ENCODE results near the gene MEGF11. TPM values are rescaled to one million over a fixed set of nuclear protein-coding genes. Genes with fewer than 3 reads are reported as not detected.
"Not testable (repeated sequence)": the region's sequence is repeated elsewhere in the genome, so short reads cannot be mapped to it uniquely, and the experiment has no call there.

The MEGF11 gene
- total and polyA plus RNA-seq, 3 experiments from 2014 or later: not detected

GRCh38 chr15:65877749-65878148, 375.8 kb downstream of the MEGF11 start:
- Mint-ChIP-seq H3K27ac (peak overlapping the region in 1 of 8 donors; percentile 18), H3K4me3 (no peak overlapping the region), H3K27me3 (no peaks in the 10 kb centered on the region), H3K36me3 (peaks cover 11 to 65% (median 15%) of the 10 kb centered on the region in 3 donors), H3K4me1 (peaks cover 22 to 61% (median 56%) of the 10 kb centered on the region in 3 donors), H3K9me3 (no peaks in the 10 kb centered on the region)
- DNase-seq: no peak
- H3K9me3 ChIP-seq (ENCODE audit: low read length): no peaks in the 10 kb centered on the region
- H3K36me3 ChIP-seq (ENCODE audit: insufficient read depth, low read length): peaks cover 27% of the 10 kb centered on the region
- no peak overlapping the region for H3K27ac ChIP-seq (ENCODE audit: low read depth, low read length)
- ChIA-PET CTCF (interaction anchor here (1.3 kb wide), 1 partner anchor 8 kb away, joined by 3 read pairs; the partner anchor contains the start of gene RAB11A), POLR2A (interaction anchor here (0.6 kb wide), 1 partner anchor 383 kb away, joined by 6 read pairs; no protein-coding TSS in a partner anchor)
- no peaks in the 10 kb centered on the region for H3K27me3 ChIP-seq (ENCODE audit: insufficient read depth, low read length, poor library complexity, severe bottlenecking)
- H3K4me1 ChIP-seq (ENCODE audit: insufficient read depth, low read length): peaks cover 22% of the 10 kb centered on the region
- H3K4me3 ChIP-seq (ENCODE audit: low read length): no peak overlapping the region

GRCh38 chr15:65875458-65875857, 378.1 kb downstream of the MEGF11 start:
- peaks cover 27% of the 10 kb centered on the region for H3K36me3 ChIP-seq (ENCODE audit: insufficient read depth, low read length)
- peaks cover 23% of the 10 kb centered on the region for H3K4me1 ChIP-seq (ENCODE audit: insufficient read depth, low read length)
- POLR2A ChIA-PET: no interaction called here
- no peaks in the 10 kb centered on the region for H3K27me3 Mint-ChIP-seq
- no peak overlapping the region for H3K4me3 ChIP-seq (ENCODE audit: low read length)
- H3K9me3 ChIP-seq (ENCODE audit: low read length): no peaks in the 10 kb centered on the region
- no peaks in the 10 kb centered on the region for H3K9me3 Mint-ChIP-seq
- CTCF ChIA-PET: no interaction called here
- H3K27ac ChIP-seq (ENCODE audit: low read depth, low read length): no peak overlapping the region
- peaks cover 6 to 49% (median 11%) of the 10 kb centered on the region in 3 donors for H3K36me3 Mint-ChIP-seq
- peak overlapping the region in 1 of 7 donors; percentile 42 for H3K4me3 Mint-ChIP-seq
- peaks cover 32 to 67% (median 61%) of the 10 kb centered on the region in 3 donors for H3K4me1 Mint-ChIP-seq
- no peak for DNase-seq
- no peak overlapping the region for H3K27ac Mint-ChIP-seq
- no peaks in the 10 kb centered on the region for H3K27me3 ChIP-seq (ENCODE audit: insufficient read depth, low read length, poor library complexity, severe bottlenecking)

GRCh38 chr15:65873256-65873655, 380.3 kb downstream of the MEGF11 start:
- no peak overlapping the region for H3K27ac ChIP-seq (ENCODE audit: low read depth, low read length)
- no peak for DNase-seq
- peaks cover 13% of the 10 kb centered on the region for H3K36me3 ChIP-seq (ENCODE audit: insufficient read depth, low read length)
- Mint-ChIP-seq H3K36me3 (peaks cover 3 to 46% (median 5%) of the 10 kb centered on the region in 3 donors), H3K4me1 (peaks cover 37 to 71% (median 71%) of the 10 kb centered on the region in 3 donors), H3K27me3 (peaks cover 0 to 12% of the 10 kb centered on the region in 2 donors), H3K4me3 (peak overlapping the region in 1 of 7 donors; percentile 39), H3K27ac (no peak overlapping the region), H3K9me3 (peaks cover 0 to 4% (median 0%) of the 10 kb centered on the region in 5 donors)
- no peaks in the 10 kb centered on the region for H3K9me3 ChIP-seq (ENCODE audit: low read length)
- H3K4me3 ChIP-seq (ENCODE audit: low read length): no peak overlapping the region
- H3K27me3 ChIP-seq (ENCODE audit: insufficient read depth, low read length, poor library complexity, severe bottlenecking): no peaks in the 10 kb centered on the region
- H3K4me1 ChIP-seq (ENCODE audit: insufficient read depth, low read length): peaks cover 25% of the 10 kb centered on the region
- ChIA-PET POLR2A (no interaction called here), CTCF (no interaction called here)

GRCh38 chr15:65872596-65872995, 381.0 kb downstream of the MEGF11 start:
- Mint-ChIP-seq H3K4me3 (peak overlapping the region in 3 of 7 donors; percentile 6 to 24 (median 16)), H3K36me3 (peaks cover 3 to 39% (median 3%) of the 10 kb centered on the region in 3 donors), H3K4me1 (peaks cover 34 to 69% (median 67%) of the 10 kb centered on the region in 3 donors), H3K27ac (peak overlapping the region in 2 of 8 donors; percentile 56 to 69), H3K27me3 (peaks cover 0 to 12% of the 10 kb centered on the region in 2 donors)
- H3K4me1 ChIP-seq (ENCODE audit: insufficient read depth, low read length): peaks cover 25% of the 10 kb centered on the region
- H3K9me3 ChIP-seq (ENCODE audit: low read length); POLR2A ChIA-PET; H3K9me3 Mint-ChIP-seq; H3K27me3 ChIP-seq (ENCODE audit: insufficient read depth, low read length, poor library complexity, severe bottlenecking); H3K36me3 ChIP-seq (ENCODE audit: insufficient read depth, low read length); H3K27ac ChIP-seq (ENCODE audit: low read depth, low read length); CTCF ChIA-PET; H3K4me3 ChIP-seq (ENCODE audit: low read length); DNase-seq: not testable (repeated sequence)

DNA sequence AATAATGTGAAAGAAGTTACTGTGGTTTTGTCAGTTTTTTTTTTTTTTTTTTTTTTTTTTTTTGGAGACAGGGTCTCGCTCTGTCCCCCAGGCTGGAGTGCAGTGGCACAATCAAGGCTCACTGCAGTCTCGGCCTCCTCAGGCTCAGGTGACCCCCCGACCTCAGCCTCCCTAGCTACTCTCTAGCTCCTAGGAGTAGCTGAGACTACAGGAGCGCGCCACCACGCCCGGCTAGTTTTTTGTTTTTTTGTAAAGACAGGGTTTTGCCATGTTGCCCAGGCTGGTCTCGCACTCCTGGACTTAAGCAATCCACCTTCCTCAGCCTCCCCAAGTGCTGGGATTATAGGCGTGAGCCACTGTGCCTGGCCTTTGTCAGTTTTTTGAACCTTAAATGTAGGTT, 381.7 kb downstream of the MEGF11 start:
- H3K4me1 Mint-ChIP-seq: peaks cover 33 to 62% (median 61%) of the 10 kb centered on the region in 3 donors
- H3K27ac ChIP-seq (ENCODE audit: low read depth, low read length); H3K9me3 Mint-ChIP-seq; DNase-seq; H3K4me3 ChIP-seq (ENCODE audit: low read length); H3K36me3 ChIP-seq (ENCODE audit: insufficient read depth, low read length); H3K4me3 Mint-ChIP-seq; POLR2A ChIA-PET; CTCF ChIA-PET; H3K27me3 ChIP-seq (ENCODE audit: insufficient read depth, low read length, poor library complexity, severe bottlenecking); H3K9me3 ChIP-seq (ENCODE audit: low read length); H3K27ac Mint-ChIP-seq: not testable (repeated sequence)
- H3K4me1 ChIP-seq (ENCODE audit: insufficient read depth, low read length): peaks cover 25% of the 10 kb centered on the region
- H3K27me3 Mint-ChIP-seq: peaks cover 0 to 12% of the 10 kb centered on the region in 2 donors
- peaks cover 0 to 33% (median 2%) of the 10 kb centered on the region in 3 donors for H3K36me3 Mint-ChIP-seq

DNA sequence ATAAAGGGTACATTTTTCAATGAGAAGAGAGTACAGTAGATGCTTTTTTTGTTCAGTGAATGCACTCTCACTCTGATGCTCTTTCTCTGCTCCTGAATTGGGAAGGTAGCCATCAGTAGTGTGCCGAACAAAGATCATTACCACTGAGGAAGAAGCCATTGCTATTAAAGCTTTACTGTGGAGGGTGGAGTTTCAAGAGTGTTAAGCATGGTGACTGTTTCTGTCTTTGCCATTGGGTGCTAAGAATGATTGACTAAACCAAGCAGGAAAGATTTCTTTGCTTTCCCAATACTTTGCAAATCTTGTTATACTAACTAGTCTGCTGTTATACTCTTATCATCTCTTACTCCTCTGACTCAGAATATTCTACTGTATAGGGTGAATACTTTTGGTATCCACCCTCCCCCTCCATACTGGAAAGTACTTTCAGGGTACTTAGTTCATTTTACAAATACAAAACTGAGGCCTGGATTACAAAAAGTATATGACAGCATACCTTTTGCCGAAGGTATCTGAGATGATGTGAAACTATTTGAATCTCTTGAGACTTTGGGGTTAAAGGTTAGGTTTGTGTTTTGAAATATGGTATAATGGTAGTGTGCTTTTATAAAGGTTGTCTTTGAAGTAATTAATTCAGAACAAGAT, 382.5 kb downstream of the MEGF11 start:
- ChIA-PET POLR2A (interaction anchor here (1.2 kb wide), 1 partner anchor 422 kb away, joined by 8 read pairs; no protein-coding TSS in a partner anchor), CTCF (no interaction called here)
- peaks cover 0 to 29% (median 2%) of the 10 kb centered on the region in 3 donors for H3K36me3 Mint-ChIP-seq
- H3K27me3 Mint-ChIP-seq: peaks cover 0 to 12% of the 10 kb centered on the region in 2 donors
- peak overlapping the region; percentile 97 to 100 (median 99) for H3K4me3 Mint-ChIP-seq
- H3K27ac ChIP-seq (ENCODE audit: low read depth, low read length): peak overlapping the region; percentile 96
- peaks cover 0 to 4% (median 0%) of the 10 kb centered on the region in 5 donors for H3K9me3 Mint-ChIP-seq
- no peak for DNase-seq
- H3K9me3 ChIP-seq (ENCODE audit: low read length): no peaks in the 10 kb centered on the region
- peak overlapping the region; percentile 74 to 100 (median 98) for H3K27ac Mint-ChIP-seq
- peaks cover 25% of the 10 kb centered on the region for H3K4me1 ChIP-seq (ENCODE audit: insufficient read depth, low read length)
- H3K4me1 Mint-ChIP-seq: peaks cover 33 to 56% (median 54%) of the 10 kb centered on the region in 3 donors
- no peaks in the 10 kb centered on the region for H3K36me3 ChIP-seq (ENCODE audit: insufficient read depth, low read length)
- H3K27me3 ChIP-seq (ENCODE audit: insufficient read depth, low read length, poor library complexity, severe bottlenecking): no peaks in the 10 kb centered on the region
- peak overlapping the region; percentile 97 for H3K4me3 ChIP-seq (ENCODE audit: low read length)

GRCh38 chr15:65869954-65870871, 383.3 kb downstream of the MEGF11 start:
- Mint-ChIP-seq H3K27ac (peak overlapping the region; percentile 97 to 100 (median 98)), H3K27me3 (peaks cover 0 to 12% of the 10 kb centered on the region in 2 donors), H3K9me3 (peaks cover 0 to 4% (median 0%) of the 10 kb centered on the region in 5 donors), H3K36me3 (peaks cover 0 to 21% (median 2%) of the 10 kb centered on the region in 3 donors), H3K4me1 (peaks cover 27 to 49% (median 47%) of the 10 kb centered on the region in 3 donors), H3K4me3 (peak overlapping the region; percentile 97 to 100 (median 99))
- Histone ChIP-seq H3K36me3 (ENCODE audit: insufficient read depth, low read length) (no peaks in the 10 kb centered on the region), H3K27ac (ENCODE audit: low read depth, low read length) (peak overlapping the region; percentile 96), H3K4me3 (ENCODE audit: low read length) (peak overlapping the region; percentile 97), H3K4me1 (ENCODE audit: insufficient read depth, low read length) (peaks cover 25% of the 10 kb centered on the region), H3K9me3 (ENCODE audit: low read length) (no peaks in the 10 kb centered on the region), H3K27me3 (ENCODE audit: insufficient read depth, low read length, poor library complexity, severe bottlenecking) (no peaks in the 10 kb centered on the region)
- POLR2A ChIA-PET: interaction anchor here (0.8 to 2.4 kb wide), 9 partner anchors 10 to 566 kb away, joined by 3 to 24 read pairs (median 6); partner anchors contain the start of genes DENND4A, HACD3, INTS14 and RNU5B-1
- DNase-seq: peak in 2 of 5 donors; percentile 6 to 31
- CTCF ChIA-PET: interaction anchor here (0.7 to 2.6 kb wide), 13 partner anchors 8 to 628 kb away, joined by 3 to 18 read pairs (median 4); partner anchors contain the start of gene INTS14
